Gastrocnemius medialis (tissue), 4 donors: ENCODE results near the gene FAM217A.

Experiments used
- CTCF ChIP-seq, 5 experiments: fragments of 450-650 bp in 3 of 5; fragments of 200-600 bp in 2 of 5; sonication (generic) in 2 of 5; IDR thresholded peaks in 4 of 5; conservative IDR thresholded peaks in 1 of 5; 1 replicate in 4 of 5; 2 replicates in 1 of 5; pipeline ENCODE4 v1.5.1; 2016 to 2019; ENCODE audit warnings: antibody characterized with exemption in 5 of 5, mild to moderate bottlenecking in 3 of 5, moderate library complexity in 3 of 5
- POLR2A ChIP-seq, 2 donors: fragments of 450-650 bp; IDR thresholded peaks; one replicate each; pipeline ENCODE4 v1.6.1; 2017; ENCODE audit warnings: antibody characterized with exemption in 2 of 2, mild to moderate bottlenecking in 2 of 2, moderate library complexity in 2 of 2

GRCh38 chr6:4020822-4021132, 58.2 kb downstream of the FAM217A start:
- TF ChIP-seq CTCF (IDR thresholded peaks at IDR 0.05 in 4 of 5, conservative IDR thresholded peaks at IDR 0.05 in 1 of 5) (no peak), POLR2A (IDR thresholded peaks at IDR 0.05) (no peak)
